HEK293T (cell line): ENCODE results near the gene RSAD2.

Experiments used
- FOXA1 ChIP-seq: fragments of 450-650 bp; IDR thresholded peaks from 2 replicates; pipeline ENCODE4 v1.6.1; 2016; ENCODE audit warnings: mild to moderate bottlenecking
- NFRKB ChIP-seq: fragments of 450-650 bp; IDR thresholded peaks from 2 replicates; pipeline ENCODE4 v1.6.1; 2016; ENCODE audit warnings: mild to moderate bottlenecking, moderate library complexity
- SUZ12 ChIP-seq: fragments of 450-650 bp; IDR thresholded peaks from 2 replicates; pipeline ENCODE4 v1.6.1; 2016; ENCODE audit warnings: mild to moderate bottlenecking
- ZNF384 ChIP-seq: fragments of 450-650 bp; IDR thresholded peaks from 2 replicates; pipeline ENCODE4 v1.6.1; 2016

GRCh38 chr2:6846540-6846939 lies 31.0 kb upstream of the RSAD2 start:
- TF ChIP-seq NFRKB (no peak), SUZ12 (no peak), FOXA1 (no peak), ZNF384 (no peak)
